CD8-positive, alpha-beta memory T cell (primary cell): ENCODE measurements around the gene ADGRB3. TPM values are rescaled to one million over a fixed set of nuclear protein-coding genes. Genes with fewer than 3 reads are reported as not detected.

ENCODE experiments used
- CTCF ChIA-PET: fragments of 350-600 bp; sonication (Branson Sonifier 250); formaldehyde crosslinking; loops from one replicate; lab custom pipeline; 2021; ENCODE audit warnings: antibody characterized with exemption; lab: Charles Lee
- POLR2A ChIA-PET: fragments of 350-600 bp; sonication (Branson Sonifier 250); formaldehyde crosslinking; loops from one replicate; lab custom pipeline; 2021; ENCODE audit warnings: antibody characterized with exemption; lab: Charles Lee
- DNase-seq, 5 donors: peaks; one replicate each; pipeline versions ENCODE4 v3.0.0 to v3.0.0-alpha.2; 2020 to 2022; ENCODE audit warnings: mixed read lengths in 1 of 5
- H3K27ac ChIP-seq: one replicate; pipeline ENCODE4 v1.7.0; 2013; ENCODE audit warnings: low read depth, mild to moderate bottlenecking, low read length, moderate library complexity
- H3K27me3 ChIP-seq: 2 replicates; pipeline ENCODE4 v1.7.0; 2013; ENCODE audit warnings: low read length, mild to moderate bottlenecking; ENCODE audit not compliant: insufficient read depth, poor library complexity, severe bottlenecking
- H3K36me3 ChIP-seq: 2 replicates; pipeline ENCODE4 v1.7.0; 2013; ENCODE audit warnings: mild to moderate bottlenecking, low read length, moderate library complexity; ENCODE audit not compliant: insufficient read depth
- H3K4me1 ChIP-seq: 2 replicates; pipeline ENCODE4 v1.7.0; 2013; ENCODE audit warnings: mild to moderate bottlenecking, low read length, moderate library complexity; ENCODE audit not compliant: insufficient read depth
- H3K4me3 ChIP-seq: 2 replicates; pipeline ENCODE4 v1.7.0; 2013; ENCODE audit warnings: mild to moderate bottlenecking, low read length
- H3K9me3 ChIP-seq: 2 replicates; pipeline ENCODE4 v1.7.0; 2013; ENCODE audit warnings: mild to moderate bottlenecking, low read length
- H3K27ac Mint-ChIP-seq, 8 donors: one replicate each; pipeline ENCODE4 v1.8.0; 2020 to 2021; ENCODE audit warnings: mixed read lengths in 8 of 8, mild to moderate bottlenecking in 6 of 8, inconsistent platforms in 3 of 8, moderate library complexity in 3 of 8
- H3K27me3 Mint-ChIP-seq, 2 donors: one replicate each; pipeline ENCODE4 v1.8.0; 2020 to 2021; ENCODE audit warnings: mixed read lengths in 2 of 2, mild to moderate bottlenecking in 1 of 2, moderate library complexity in 1 of 2
- H3K36me3 Mint-ChIP-seq, 3 donors: one replicate each; pipeline ENCODE4 v1.8.0; 2020 to 2021; ENCODE audit warnings: mixed read lengths in 3 of 3, inconsistent platforms in 1 of 3, mild to moderate bottlenecking in 1 of 3
- H3K4me1 Mint-ChIP-seq, 3 donors: one replicate each; pipeline ENCODE4 v1.8.0; 2020 to 2021; ENCODE audit warnings: mixed read lengths in 3 of 3, inconsistent platforms in 1 of 3, mild to moderate bottlenecking in 1 of 3
- H3K4me3 Mint-ChIP-seq, 7 donors: one replicate each; pipeline ENCODE4 v1.8.0; 2020 to 2021; ENCODE audit warnings: mixed read lengths in 7 of 7, mild to moderate bottlenecking in 6 of 7, moderate library complexity in 4 of 7, inconsistent platforms in 2 of 7
- H3K9me3 Mint-ChIP-seq, 5 donors: one replicate each; pipeline ENCODE4 v1.8.0; 2020 to 2022; ENCODE audit warnings: mixed read lengths in 5 of 5, mild to moderate bottlenecking in 3 of 5, moderate library complexity in 2 of 5, inconsistent platforms in 1 of 5
- polyA plus RNA-seq: library from polyadenylated mRNA; unstranded; fragments of 300-500 nt; fragmentation: Illumina TruSeq; gene quantifications from one replicate; pipeline ENCODE4 v1.2.3, GENCODE V29; 2021
- total RNA-seq, 2 experiments: library from RNA; stranded (reverse); gene quantifications; one replicate each; pipeline ENCODE4 v1.2.3, GENCODE V29; 2021

Gene ADGRB3
- total and polyA plus RNA-seq, 3 experiments from 2014 or later: not detected

DNA sequence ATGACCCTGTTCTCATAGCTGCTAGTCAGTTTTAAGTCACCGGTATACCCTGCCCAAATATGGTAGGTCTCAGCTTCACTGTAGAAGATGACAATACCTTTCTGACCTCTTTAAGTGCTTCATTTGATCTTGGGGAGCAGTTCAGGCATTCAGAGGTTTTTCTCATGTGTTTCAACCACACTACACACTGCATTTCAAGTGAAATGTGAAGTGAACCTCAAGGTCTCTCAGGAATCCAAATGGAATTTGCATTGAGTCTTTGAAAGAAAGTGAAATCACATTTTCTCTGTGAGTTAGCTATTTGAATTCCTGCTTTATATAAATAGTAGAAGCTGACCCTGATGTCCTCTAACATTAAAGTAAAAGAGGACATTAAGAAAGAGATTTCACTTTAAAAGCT is 461.6 kb downstream of the ADGRB3 start:
- Mint-ChIP-seq H3K36me3 (no peaks in the 10 kb centered on the region), H3K27ac (no peak overlapping the region), H3K27me3 (no peaks in the 10 kb centered on the region), H3K9me3 (peaks cover 0 to 6% (median 3%) of the 10 kb centered on the region in 5 donors), H3K4me1 (no peaks in the 10 kb centered on the region), H3K4me3 (no peak overlapping the region)
- no peak for DNase-seq
- no peak overlapping the region for H3K27ac ChIP-seq
- POLR2A ChIA-PET: no interaction called here
- no peaks in the 10 kb centered on the region for H3K36me3 ChIP-seq
- no peak overlapping the region for H3K4me3 ChIP-seq
- H3K27me3 ChIP-seq: no peaks in the 10 kb centered on the region
- H3K9me3 ChIP-seq: no peaks in the 10 kb centered on the region
- CTCF ChIA-PET: no interaction called here
- no peaks in the 10 kb centered on the region for H3K4me1 ChIP-seq

- no peaks in the 10 kb centered on the region for H3K27me3 ChIP-seq
- no peaks in the 10 kb centered on the region for H3K36me3 ChIP-seq
- H3K36me3 Mint-ChIP-seq: no peaks in the 10 kb centered on the region
- no peaks in the 10 kb centered on the region for H3K9me3 ChIP-seq
- ChIA-PET CTCF (no interaction called here), POLR2A (no interaction called here)
- H3K27ac Mint-ChIP-seq: no peak overlapping the region
- no peaks in the 10 kb centered on the region for H3K27me3 Mint-ChIP-seq
- no peak overlapping the region for H3K27ac ChIP-seq
- H3K4me1 Mint-ChIP-seq: no peaks in the 10 kb centered on the region
- H3K4me1 ChIP-seq: no peaks in the 10 kb centered on the region
- no peak overlapping the region for H3K4me3 Mint-ChIP-seq
- no peak for DNase-seq
- no peak overlapping the region for H3K4me3 ChIP-seq
- peaks cover 0 to 3% (median 3%) of the 10 kb centered on the region in 5 donors for H3K9me3 Mint-ChIP-seq
Observed at GRCh38 chr6:69097948-69098347, 462.9 kb downstream of the ADGRB3 start.

DNA sequence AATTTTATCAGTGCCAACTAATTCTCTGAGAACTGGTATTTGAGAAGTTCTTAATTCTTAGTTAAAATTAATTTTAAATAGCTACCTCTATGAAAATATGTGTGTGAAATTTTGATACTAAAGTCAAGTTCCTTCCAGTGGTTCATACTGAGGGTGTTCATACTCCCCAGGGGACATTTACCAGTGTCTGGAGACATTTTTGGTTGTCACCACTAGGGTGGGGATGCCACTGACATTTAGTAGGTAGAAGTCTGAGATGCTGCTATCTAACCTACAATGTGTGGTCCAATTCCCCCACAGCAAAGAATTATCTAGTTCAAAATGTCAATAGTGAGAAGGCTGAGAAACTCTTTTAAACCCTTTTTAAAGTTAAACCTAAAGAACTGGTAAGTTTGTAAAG is 463.8 kb downstream of the ADGRB3 start:
- no peaks in the 10 kb centered on the region for H3K36me3 Mint-ChIP-seq
- no peak overlapping the region for H3K27ac Mint-ChIP-seq
- H3K4me1 ChIP-seq: no peaks in the 10 kb centered on the region
- H3K4me3 Mint-ChIP-seq: no peak overlapping the region
- H3K36me3 ChIP-seq: no peaks in the 10 kb centered on the region
- CTCF ChIA-PET: no interaction called here
- H3K9me3 Mint-ChIP-seq: peaks cover 0 to 3% (median 0%) of the 10 kb centered on the region in 5 donors
- H3K4me1 Mint-ChIP-seq: no peaks in the 10 kb centered on the region
- H3K27ac ChIP-seq: no peak overlapping the region
- POLR2A ChIA-PET: no interaction called here
- no peak for DNase-seq
- H3K27me3 ChIP-seq: no peaks in the 10 kb centered on the region
- H3K27me3 Mint-ChIP-seq: no peaks in the 10 kb centered on the region
- H3K9me3 ChIP-seq: no peaks in the 10 kb centered on the region
- H3K4me3 ChIP-seq: no peak overlapping the region

GRCh38 chr6:69100772-69101171 is 465.7 kb downstream of the ADGRB3 start:
- DNase-seq: no peak
- H3K27ac ChIP-seq: no peak overlapping the region
- H3K36me3 Mint-ChIP-seq: no peaks in the 10 kb centered on the region
- no peaks in the 10 kb centered on the region for H3K36me3 ChIP-seq
- no peaks in the 10 kb centered on the region for H3K4me1 Mint-ChIP-seq
- no peaks in the 10 kb centered on the region for H3K4me1 ChIP-seq
- no peaks in the 10 kb centered on the region for H3K27me3 ChIP-seq
- CTCF ChIA-PET: no interaction called here
- no peaks in the 10 kb centered on the region for H3K9me3 ChIP-seq
- H3K27ac Mint-ChIP-seq: no peak overlapping the region
- peaks cover 0 to 2% of the 10 kb centered on the region in 2 donors for H3K27me3 Mint-ChIP-seq
- no peak overlapping the region for H3K4me3 ChIP-seq
- POLR2A ChIA-PET: no interaction called here
- peaks cover 0 to 9% (median 3%) of the 10 kb centered on the region in 5 donors for H3K9me3 Mint-ChIP-seq
- no peak overlapping the region for H3K4me3 Mint-ChIP-seq

DNA sequence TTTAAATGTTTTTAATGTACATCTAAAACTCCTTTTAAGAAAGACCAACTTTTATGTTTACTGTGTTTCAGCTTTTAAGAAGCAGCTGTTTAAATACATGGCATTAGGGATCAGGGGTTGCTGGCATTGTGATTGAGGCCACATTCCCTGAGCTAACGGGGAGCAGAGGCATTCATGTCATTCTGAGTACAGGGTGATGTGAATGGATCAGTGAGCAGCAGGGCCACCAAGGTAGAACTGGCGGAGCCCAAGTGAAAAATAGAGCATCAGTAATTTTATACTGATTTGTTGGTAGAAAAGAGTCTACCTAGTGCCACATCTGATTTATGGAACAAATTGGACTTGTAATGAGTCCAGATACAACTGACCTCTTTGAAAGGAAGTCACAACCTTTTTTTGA is 467.3 kb downstream of the ADGRB3 start:
- H3K9me3 Mint-ChIP-seq: peaks cover 0 to 9% (median 4%) of the 10 kb centered on the region in 5 donors
- H3K4me3 Mint-ChIP-seq: no peak overlapping the region
- H3K27me3 Mint-ChIP-seq: peaks cover 0 to 2% of the 10 kb centered on the region in 2 donors
- Histone ChIP-seq H3K4me3 (no peak overlapping the region), H3K36me3 (no peaks in the 10 kb centered on the region), H3K27me3 (no peaks in the 10 kb centered on the region), H3K9me3 (no peaks in the 10 kb centered on the region), H3K4me1 (no peaks in the 10 kb centered on the region), H3K27ac (no peak overlapping the region)
- H3K36me3 Mint-ChIP-seq: no peaks in the 10 kb centered on the region
- no peak for DNase-seq
- POLR2A ChIA-PET: no interaction called here
- no peaks in the 10 kb centered on the region for H3K4me1 Mint-ChIP-seq
- H3K27ac Mint-ChIP-seq: no peak overlapping the region
- CTCF ChIA-PET: no interaction called here

GRCh38 chr6:69105288-69105687 is 470.2 kb downstream of the ADGRB3 start:
- Histone ChIP-seq H3K27ac (no peak overlapping the region), H3K27me3 (no peaks in the 10 kb centered on the region), H3K36me3 (no peaks in the 10 kb centered on the region), H3K4me3 (no peak overlapping the region), H3K9me3 (no peaks in the 10 kb centered on the region), H3K4me1 (no peaks in the 10 kb centered on the region)
- no peak for DNase-seq
- CTCF ChIA-PET: no interaction called here
- Mint-ChIP-seq H3K36me3 (no peaks in the 10 kb centered on the region), H3K27ac (no peak overlapping the region), H3K27me3 (peaks cover 0 to 2% of the 10 kb centered on the region in 2 donors), H3K4me3 (no peak overlapping the region), H3K9me3 (peaks cover 0 to 16% (median 4%) of the 10 kb centered on the region in 5 donors), H3K4me1 (no peaks in the 10 kb centered on the region)
- POLR2A ChIA-PET: no interaction called here

DNA sequence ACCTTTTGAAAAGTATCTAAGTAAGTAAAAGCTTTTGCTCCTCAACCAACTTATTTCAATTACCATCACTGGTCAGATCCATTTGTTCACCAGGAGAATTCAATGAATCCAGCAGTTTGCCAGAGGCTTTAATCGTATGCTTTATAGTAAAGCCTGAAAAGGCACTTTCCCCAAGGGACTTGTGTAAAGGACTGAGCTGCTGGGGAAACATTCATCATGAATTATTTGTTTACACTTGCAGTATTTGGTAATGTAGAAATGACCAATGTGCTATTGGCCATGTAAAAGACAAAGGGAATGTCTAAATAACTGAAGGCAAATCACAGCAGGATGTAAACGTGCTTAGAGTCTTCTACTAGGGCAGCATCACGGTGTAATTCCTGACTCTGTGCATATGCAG is 471.4 kb downstream of the ADGRB3 start:
- Mint-ChIP-seq H3K4me3 (no peak overlapping the region), H3K27me3 (peaks cover 0 to 2% of the 10 kb centered on the region in 2 donors), H3K27ac (no peak overlapping the region), H3K36me3 (no peaks in the 10 kb centered on the region), H3K4me1 (no peaks in the 10 kb centered on the region), H3K9me3 (peaks cover 0 to 20% (median 5%) of the 10 kb centered on the region in 5 donors)
- ChIA-PET CTCF (no interaction called here), POLR2A (no interaction called here)
- no peak for DNase-seq
- H3K27me3 ChIP-seq: no peaks in the 10 kb centered on the region
- no peaks in the 10 kb centered on the region for H3K36me3 ChIP-seq
- no peaks in the 10 kb centered on the region for H3K9me3 ChIP-seq
- H3K4me3 ChIP-seq: no peak overlapping the region
- H3K27ac ChIP-seq: no peak overlapping the region
- H3K4me1 ChIP-seq: no peaks in the 10 kb centered on the region

DNA sequence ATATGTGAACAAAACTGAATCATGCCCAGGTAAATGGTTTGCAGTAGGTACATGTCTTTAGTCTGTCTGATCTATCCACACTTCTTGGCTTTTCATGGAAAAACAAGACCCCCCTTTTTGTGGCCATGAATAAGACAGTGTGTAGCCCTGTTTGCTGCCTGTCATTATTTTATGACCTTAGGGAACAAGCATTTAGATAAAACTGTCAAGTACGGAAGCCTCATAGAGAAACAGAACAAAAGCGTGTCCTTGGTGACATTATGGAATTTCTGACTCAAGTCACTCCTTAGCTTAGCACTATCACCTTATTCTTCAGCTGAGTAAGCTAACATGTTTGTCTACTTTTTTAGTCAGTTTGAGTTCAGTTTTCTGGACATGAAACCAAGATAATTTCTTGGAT is 476.2 kb downstream of the ADGRB3 start:
- no peak overlapping the region for H3K27ac ChIP-seq
- no peak overlapping the region for H3K4me3 ChIP-seq
- no peak for DNase-seq
- no peak overlapping the region for H3K27ac Mint-ChIP-seq
- peaks cover 2 to 11% (median 3%) of the 10 kb centered on the region in 5 donors for H3K9me3 Mint-ChIP-seq
- ChIA-PET CTCF (no interaction called here), POLR2A (no interaction called here)
- no peak overlapping the region for H3K4me3 Mint-ChIP-seq
- H3K4me1 ChIP-seq: no peaks in the 10 kb centered on the region
- H3K36me3 Mint-ChIP-seq: no peaks in the 10 kb centered on the region
- H3K27me3 Mint-ChIP-seq: no peaks in the 10 kb centered on the region
- no peaks in the 10 kb centered on the region for H3K27me3 ChIP-seq
- H3K4me1 Mint-ChIP-seq: no peaks in the 10 kb centered on the region
- no peaks in the 10 kb centered on the region for H3K9me3 ChIP-seq
- H3K36me3 ChIP-seq: no peaks in the 10 kb centered on the region

DNA sequence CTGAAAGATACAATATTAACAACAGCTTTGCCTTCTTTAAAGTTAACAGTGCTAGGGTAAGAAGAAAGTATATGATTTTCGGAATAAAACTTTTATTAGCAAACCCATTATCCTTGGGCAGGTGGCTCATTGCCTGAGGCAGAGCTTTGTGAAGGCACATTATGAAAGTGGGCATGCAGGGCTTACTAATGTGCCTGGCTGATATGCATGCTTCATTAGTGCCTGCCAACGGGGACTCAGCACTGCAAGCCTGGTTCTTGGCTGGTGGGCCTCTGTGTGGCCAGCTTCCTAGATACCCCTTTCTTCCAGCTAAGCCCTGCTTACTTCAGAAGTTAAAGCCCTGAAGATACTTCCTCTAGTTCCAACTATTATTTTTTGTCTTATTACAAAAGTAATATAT is 481.6 kb downstream of the ADGRB3 start:
- no peaks in the 10 kb centered on the region for H3K4me1 ChIP-seq
- ChIA-PET CTCF (no interaction called here), POLR2A (no interaction called here)
- no peaks in the 10 kb centered on the region for H3K9me3 ChIP-seq
- H3K36me3 Mint-ChIP-seq: no peaks in the 10 kb centered on the region
- no peak overlapping the region for H3K4me3 ChIP-seq
- no peak overlapping the region for H3K27ac Mint-ChIP-seq
- no peaks in the 10 kb centered on the region for H3K27me3 ChIP-seq
- no peaks in the 10 kb centered on the region for H3K36me3 ChIP-seq
- H3K27ac ChIP-seq: no peak overlapping the region
- peaks cover 0 to 9% (median 5%) of the 10 kb centered on the region in 5 donors for H3K9me3 Mint-ChIP-seq
- no peaks in the 10 kb centered on the region for H3K27me3 Mint-ChIP-seq
- DNase-seq: no peak
- H3K4me3 Mint-ChIP-seq: no peak overlapping the region
- no peaks in the 10 kb centered on the region for H3K4me1 Mint-ChIP-seq
